ENCODE measurements around the gene EIF3A.

The EIF3A gene

DNA sequence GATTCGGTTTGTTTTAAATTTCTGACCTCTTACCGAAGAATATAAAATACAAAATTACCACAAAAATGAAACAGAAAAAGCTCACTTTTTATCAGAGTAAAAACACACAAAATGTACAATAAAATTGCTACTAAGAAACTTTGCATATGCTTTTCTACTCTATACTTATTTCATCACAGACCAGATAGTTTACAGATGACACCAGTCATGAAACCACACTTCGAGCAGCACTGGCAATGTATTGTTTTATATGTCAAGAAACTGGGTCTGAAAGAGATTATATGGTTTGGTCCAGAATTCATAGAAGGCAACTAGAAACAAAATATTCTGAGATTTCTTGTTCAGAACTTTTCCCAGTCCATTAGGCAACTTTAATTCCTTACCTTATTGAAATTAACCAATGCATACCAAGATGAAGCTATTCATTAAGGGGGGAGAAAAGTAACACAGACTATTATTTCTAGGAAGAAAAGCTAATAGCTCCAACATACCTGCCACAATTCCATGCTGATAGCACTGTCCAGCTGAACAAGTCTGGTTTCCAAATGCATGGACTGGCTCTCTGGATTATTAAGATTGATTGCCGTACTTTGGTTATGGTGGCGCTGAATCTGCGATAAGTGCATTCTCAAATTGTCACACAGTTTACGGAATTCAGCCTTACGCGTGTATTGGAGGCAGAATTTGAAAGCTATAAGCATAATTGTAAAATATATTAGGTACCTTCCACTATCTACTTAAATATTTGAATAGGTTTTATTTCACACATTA, 10.0 kb downstream of the EIF3A start:
- TF ChIP-seq FOXK2 (IDR thresholded peaks at IDR 0.05) = no peak
- no peak for TF ChIP-seq TARDBP (IDR thresholded peaks at IDR 0.05)
- no peak for TF ChIP-seq FOXM1 (IDR thresholded peaks at IDR 0.05; ENCODE audit: borderline replicate concordance)
- no peak for TF ChIP-seq LEF1 (IDR thresholded peaks at IDR 0.05; ENCODE audit: borderline replicate concordance)
- DNase-seq (ENCODE audit: extremely low spot score) = no peak
- CTCF ChIA-PET = interaction anchor here (0.6 kb wide), 1 partner anchor 39 kb away, joined by 3 read pairs; no protein-coding TSS in a partner anchor
- POLR2A ChIA-PET = interaction anchor here (1.0 kb wide), 1 partner anchor 10 kb away, joined by 3 read pairs; the partner anchor contains the start of gene EIF3A

DNA sequence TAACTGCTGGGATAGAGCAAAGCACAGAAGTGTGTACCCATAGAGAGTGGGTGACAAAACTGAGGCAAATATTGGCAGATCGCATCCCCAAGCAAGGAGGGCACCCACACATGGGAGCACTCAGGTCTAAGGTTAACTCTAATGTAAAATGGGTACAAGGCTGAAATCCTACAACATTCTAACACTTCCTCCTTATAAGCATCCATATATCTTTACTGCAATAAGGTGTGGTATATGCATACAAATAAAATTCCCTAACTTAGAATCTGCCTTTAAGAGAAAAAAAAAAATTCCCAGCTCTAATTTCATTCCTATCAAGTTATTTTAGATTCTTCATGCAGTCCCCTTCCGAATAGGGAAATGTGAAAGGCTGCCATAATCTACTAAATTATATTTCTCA, 18.7 kb downstream of the EIF3A start:
- no peak for DNase-seq (ENCODE audit: extremely low spot score)
- ChIA-PET CTCF (interaction anchor here (0.7 kb wide), 1 partner anchor 1904 kb away, joined by 3 read pairs; no protein-coding TSS in a partner anchor), POLR2A (no interaction called here)
- TF ChIP-seq CTBP1 (IDR thresholded peaks at IDR 0.05; ENCODE audit: borderline replicate concordance) (no peak), SUZ12 (IDR thresholded peaks at IDR 0.05) (no peak), ARNT (IDR thresholded peaks at IDR 0.05) (no peak), LEF1 (IDR thresholded peaks at IDR 0.05; ENCODE audit: borderline replicate concordance) (no peak), SP1 (IDR thresholded peaks at IDR 0.05) (no peak), NFRKB (IDR thresholded peaks at IDR 0.05) (no peak), HDGF (IDR thresholded peaks at IDR 0.05; ENCODE audit: borderline replicate concordance) (no peak), PKNOX1 (IDR thresholded peaks at IDR 0.05) (no peak), FOXM1 (IDR thresholded peaks at IDR 0.05; ENCODE audit: borderline replicate concordance) (no peak), TARDBP (IDR thresholded peaks at IDR 0.05) (no peak), BHLHE40 (IDR thresholded peaks at IDR 0.05; ENCODE audit: borderline replicate concordance) (no peak), L3MBTL2 (conservative IDR thresholded peaks at IDR 0.05) (no peak), ELF4 (IDR thresholded peaks at IDR 0.05) (no peak), FOXA1 (IDR thresholded peaks at IDR 0.05) (no peak), ZNF384 (IDR thresholded peaks at IDR 0.05) (no peak), FOXK2 (IDR thresholded peaks at IDR 0.05) (no peak)

- ChIA-PET CTCF (no interaction called here), POLR2A (no interaction called here)
- no peak for TF ChIP-seq L3MBTL2 (conservative IDR thresholded peaks at IDR 0.05)
- TF ChIP-seq ELF4 (IDR thresholded peaks at IDR 0.05) = no peak
- no peak for TF ChIP-seq FOXK2 (IDR thresholded peaks at IDR 0.05)
- TF ChIP-seq BHLHE40 (IDR thresholded peaks at IDR 0.05; ENCODE audit: borderline replicate concordance) = no peak
- TF ChIP-seq TARDBP (IDR thresholded peaks at IDR 0.05) = no peak
- TF ChIP-seq NFRKB (IDR thresholded peaks at IDR 0.05) = no peak
- TF ChIP-seq HDGF (IDR thresholded peaks at IDR 0.05; ENCODE audit: borderline replicate concordance) = no peak
- no peak for DNase-seq (ENCODE audit: extremely low spot score)
These were observed 19.3 kb downstream of the EIF3A start for GRCh38 chr10:119061352-119061751.

DNA sequence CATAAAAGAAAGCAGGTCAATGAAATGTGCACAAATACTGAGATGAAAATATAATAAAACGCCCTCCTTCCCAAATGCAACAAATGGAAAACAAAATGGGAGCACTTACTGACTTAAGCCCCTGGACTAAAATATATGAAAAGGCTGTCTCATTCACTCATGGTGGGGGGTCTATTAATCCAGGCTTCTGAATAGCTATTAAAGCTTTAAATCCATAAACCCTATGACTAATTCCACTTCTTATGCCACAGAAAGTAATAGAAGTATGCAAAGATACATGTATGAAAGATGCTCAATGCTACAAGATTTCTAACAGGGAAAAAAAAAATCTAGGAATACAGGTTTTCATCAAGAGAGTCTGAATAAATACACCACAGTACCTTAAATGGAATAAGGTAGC, 20.5 kb downstream of the EIF3A start:
- ChIA-PET CTCF (interaction anchor here (0.6 kb wide), 1 partner anchor 84 kb away, joined by 3 read pairs; no protein-coding TSS in a partner anchor), POLR2A (no interaction called here)
- DNase-seq (ENCODE audit: extremely low spot score) = no peak
- TF ChIP-seq SP1 (IDR thresholded peaks at IDR 0.05) = no peak
- no peak for TF ChIP-seq TARDBP (IDR thresholded peaks at IDR 0.05)
- TF ChIP-seq SUZ12 (IDR thresholded peaks at IDR 0.05) = no peak
- no peak for TF ChIP-seq HDGF (IDR thresholded peaks at IDR 0.05; ENCODE audit: borderline replicate concordance)
- no peak for TF ChIP-seq FOXK2 (IDR thresholded peaks at IDR 0.05)
- no peak for TF ChIP-seq CTBP1 (IDR thresholded peaks at IDR 0.05; ENCODE audit: borderline replicate concordance)
- no peak for TF ChIP-seq L3MBTL2 (conservative IDR thresholded peaks at IDR 0.05)
- TF ChIP-seq FOXA1 (IDR thresholded peaks at IDR 0.05) = no peak

DNA sequence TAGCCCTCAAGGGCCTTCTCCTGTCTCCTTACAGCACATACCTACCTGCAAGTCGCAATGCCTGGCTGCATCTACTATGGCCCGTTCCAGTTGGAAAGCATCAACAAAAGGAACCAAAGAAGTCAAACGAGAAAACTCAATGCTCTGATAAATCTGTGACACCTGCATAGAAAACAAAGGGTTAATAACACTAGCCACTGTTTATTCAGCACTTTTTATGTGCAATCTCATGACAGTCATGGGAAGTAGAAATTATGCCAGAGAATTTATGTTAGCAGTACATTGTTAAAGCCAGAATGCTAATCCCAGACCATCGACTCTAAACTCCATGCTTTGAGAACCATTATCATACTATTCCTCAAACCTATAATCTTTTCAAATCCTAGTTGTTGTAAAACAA, 21.1 kb downstream of the EIF3A start:
- ChIA-PET CTCF (no interaction called here), POLR2A (no interaction called here)
- TF ChIP-seq FOXK2 (IDR thresholded peaks at IDR 0.05) (no peak), NFRKB (IDR thresholded peaks at IDR 0.05) (no peak), LEF1 (IDR thresholded peaks at IDR 0.05; ENCODE audit: borderline replicate concordance) (no peak), ELF4 (IDR thresholded peaks at IDR 0.05) (no peak)
- no peak for DNase-seq (ENCODE audit: extremely low spot score)

DNA sequence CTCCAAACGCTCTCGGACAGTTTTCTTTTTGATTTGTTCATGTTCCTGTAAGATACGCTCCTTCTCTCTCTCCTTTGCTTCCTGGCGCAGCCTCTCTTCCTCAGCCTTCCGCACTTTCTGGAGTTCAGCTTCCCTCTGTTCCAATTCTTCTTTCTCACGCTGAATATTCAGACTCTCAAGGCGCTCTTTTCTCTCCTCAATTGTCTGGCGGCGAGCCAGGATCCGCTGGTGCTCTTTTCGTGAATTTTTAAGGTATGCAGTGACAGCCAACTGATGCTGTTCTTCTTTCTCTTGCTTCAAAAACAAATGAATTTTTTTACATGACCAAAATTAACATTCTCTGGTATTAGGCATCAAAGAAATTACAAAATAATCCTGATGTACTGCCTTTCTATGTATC, 22.6 kb downstream of the EIF3A start:
- DNase-seq (ENCODE audit: extremely low spot score) = no peak
- TF ChIP-seq ARNT (IDR thresholded peaks at IDR 0.05) = no peak
- no peak for TF ChIP-seq FOXM1 (IDR thresholded peaks at IDR 0.05; ENCODE audit: borderline replicate concordance)
- no peak for TF ChIP-seq SP1 (IDR thresholded peaks at IDR 0.05)
- CTCF ChIA-PET = no interaction called here
- POLR2A ChIA-PET = no interaction called here

DNA sequence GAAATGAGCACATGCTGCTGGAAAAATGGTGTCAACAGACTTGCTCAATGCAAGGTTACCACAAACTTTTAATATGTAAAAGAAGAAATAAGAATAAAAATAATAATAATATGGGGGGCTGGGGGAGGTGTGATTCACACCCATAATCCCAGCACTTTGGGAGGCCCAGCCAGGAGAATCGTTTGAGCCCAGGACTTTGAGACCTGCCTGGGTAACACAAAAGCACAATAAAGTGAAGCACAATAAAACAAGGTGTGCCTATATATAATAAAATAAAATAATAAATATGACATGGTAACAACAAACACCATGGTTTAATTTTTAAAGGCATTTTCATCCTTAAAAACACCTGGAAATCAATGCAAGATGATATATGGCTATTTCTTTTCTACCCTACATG, 25.1 kb downstream of the EIF3A start:
- POLR2A ChIA-PET = no interaction called here
- DNase-seq (ENCODE audit: extremely low spot score) = no peak
- TF ChIP-seq ARNT (IDR thresholded peaks at IDR 0.05) (no peak), ELF4 (IDR thresholded peaks at IDR 0.05) (no peak), L3MBTL2 (conservative IDR thresholded peaks at IDR 0.05) (no peak), NFRKB (IDR thresholded peaks at IDR 0.05) (no peak), FOXM1 (IDR thresholded peaks at IDR 0.05; ENCODE audit: borderline replicate concordance) (no peak), CTBP1 (IDR thresholded peaks at IDR 0.05; ENCODE audit: borderline replicate concordance) (no peak), TARDBP (IDR thresholded peaks at IDR 0.05) (no peak), SUZ12 (IDR thresholded peaks at IDR 0.05) (no peak), HDGF (IDR thresholded peaks at IDR 0.05; ENCODE audit: borderline replicate concordance) (no peak), FOXK2 (IDR thresholded peaks at IDR 0.05) (no peak), PKNOX1 (IDR thresholded peaks at IDR 0.05) (no peak), SP1 (IDR thresholded peaks at IDR 0.05) (no peak), ZNF384 (IDR thresholded peaks at IDR 0.05) (no peak), BHLHE40 (IDR thresholded peaks at IDR 0.05; ENCODE audit: borderline replicate concordance) (no peak), FOXA1 (IDR thresholded peaks at IDR 0.05) (no peak), LEF1 (IDR thresholded peaks at IDR 0.05; ENCODE audit: borderline replicate concordance) (no peak)
- CTCF ChIA-PET = no interaction called here
